Measurements from ENCODE around the gene FLT4.
A peak's percentile ranks its signal among the peaks of the same experiment; 100 is the strongest.

FLT4 gene

GRCh38 chr5:180648658-180649296 lies 623 bp downstream of the FLT4 start:
- ATAC-seq (peak; percentile 61), DNase-seq (peak; percentile 35 to 44)
- Mint-ChIP-seq H3K9me3 (no peaks in the 10 kb centered on the region), H3K4me3 (peak overlapping the region; percentile 72 to 75), H3K4me1 (peaks cover 25% of the 10 kb centered on the region), H3K27ac (no peak overlapping the region), H3K27me3 (peaks cover 53% of the 10 kb centered on the region)

GRCh38 chr5:180647941-180648500 lies 1.4 kb downstream of the FLT4 start:
- DNase-seq (no peak), ATAC-seq (no peak)
- Mint-ChIP-seq H3K27me3 (peaks cover 52% of the 10 kb centered on the region), H3K27ac (no peak overlapping the region), H3K9me3 (no peaks in the 10 kb centered on the region), H3K4me1 (peaks cover 25% of the 10 kb centered on the region), H3K4me3 (peak overlapping the region; percentile 72 to 75)

- peaks cover 25% of the 10 kb centered on the region for H3K4me1 Mint-ChIP-seq
- no peak overlapping the region for H3K4me3 Mint-ChIP-seq
- no peak for ATAC-seq
- no peaks in the 10 kb centered on the region for H3K9me3 Mint-ChIP-seq
- H3K27ac Mint-ChIP-seq, result no peak overlapping the region
- H3K27me3 Mint-ChIP-seq, result peaks cover 47% of the 10 kb centered on the region
- DNase-seq, result peak in 1 of 2 donors; percentile 7
Measured at GRCh38 chr5:180647465-180647864, 1.9 kb downstream of the FLT4 start.

- ATAC-seq (no peak), DNase-seq (peak in 1 of 2 donors; percentile 9)
- H3K4me3 Mint-ChIP-seq, result no peak overlapping the region
- H3K27ac Mint-ChIP-seq, result no peak overlapping the region
- no peaks in the 10 kb centered on the region for H3K9me3 Mint-ChIP-seq
- H3K4me1 Mint-ChIP-seq, result peaks cover 25% of the 10 kb centered on the region
- H3K27me3 Mint-ChIP-seq, result peaks cover 42% of the 10 kb centered on the region
Measured at GRCh38 chr5:180646963-180647305, 2.5 kb downstream of the FLT4 start.

- DNase-seq, result peak in 1 of 2 donors; percentile 8
- peak overlapping the region in 1 of 2 donors; percentile 78 for H3K27ac Mint-ChIP-seq
- no peak for ATAC-seq
- peaks cover 36% of the 10 kb centered on the region for H3K27me3 Mint-ChIP-seq
- H3K9me3 Mint-ChIP-seq, result no peaks in the 10 kb centered on the region
- H3K4me3 Mint-ChIP-seq, result no peak overlapping the region
- H3K4me1 Mint-ChIP-seq, result peaks cover 25% of the 10 kb centered on the region
Measured at GRCh38 chr5:180646289-180646962, 3.0 kb downstream of the FLT4 start.

- H3K4me1 Mint-ChIP-seq, result peaks cover 17% of the 10 kb centered on the region
- DNase-seq (peak in 1 of 2 donors; percentile 5), ATAC-seq (no peak)
- no peak overlapping the region for H3K4me3 Mint-ChIP-seq
- H3K9me3 Mint-ChIP-seq, result no peaks in the 10 kb centered on the region
- H3K27ac Mint-ChIP-seq, result no peak overlapping the region
- H3K27me3 Mint-ChIP-seq, result peaks cover 28% of the 10 kb centered on the region
Measured at GRCh38 chr5:180645274-180646204, 3.9 kb downstream of the FLT4 start.

GRCh38 chr5:180644825-180645273 lies 4.6 kb downstream of the FLT4 start:
- H3K9me3 Mint-ChIP-seq, result no peaks in the 10 kb centered on the region
- H3K4me3 Mint-ChIP-seq, result no peak overlapping the region
- peaks cover 26% of the 10 kb centered on the region for H3K27me3 Mint-ChIP-seq
- ATAC-seq (no peak), DNase-seq (peak in 1 of 2 donors; percentile 2)
- H3K27ac Mint-ChIP-seq, result no peak overlapping the region
- H3K4me1 Mint-ChIP-seq, result peaks cover 12% of the 10 kb centered on the region

- no peak overlapping the region for H3K4me3 Mint-ChIP-seq
- no peak for ATAC-seq
- H3K9me3 Mint-ChIP-seq, result no peaks in the 10 kb centered on the region
- peaks cover 15% of the 10 kb centered on the region for H3K4me1 Mint-ChIP-seq
- H3K27ac Mint-ChIP-seq, result no peak overlapping the region
- peak in 1 of 2 donors; percentile 2 for DNase-seq
- peaks cover 26% of the 10 kb centered on the region for H3K27me3 Mint-ChIP-seq
Measured at GRCh38 chr5:180644129-180644824, 5.1 kb downstream of the FLT4 start.

GRCh38 chr5:180643191-180643851 lies 6.1 kb downstream of the FLT4 start:
- Mint-ChIP-seq H3K27ac (no peak overlapping the region), H3K9me3 (no peaks in the 10 kb centered on the region), H3K4me3 (no peak overlapping the region), H3K4me1 (peaks cover 11% of the 10 kb centered on the region), H3K27me3 (peaks cover 20% of the 10 kb centered on the region)
- ATAC-seq (no peak), DNase-seq (peak in 1 of 2 donors; percentile 6)

- no peak overlapping the region for H3K4me3 Mint-ChIP-seq
- peaks cover 6% of the 10 kb centered on the region for H3K4me1 Mint-ChIP-seq
- no peak for ATAC-seq
- no peaks in the 10 kb centered on the region for H3K9me3 Mint-ChIP-seq
- no peak overlapping the region for H3K27ac Mint-ChIP-seq
- peak in 1 of 2 donors; percentile 4 for DNase-seq
- H3K27me3 Mint-ChIP-seq, result peaks cover 15% of the 10 kb centered on the region
Measured at GRCh38 chr5:180642779-180643178, 6.6 kb downstream of the FLT4 start.

GRCh38 chr5:180642181-180642775 lies 7.1 kb downstream of the FLT4 start:
- H3K4me3 Mint-ChIP-seq, result no peak overlapping the region
- no peak for ATAC-seq
- H3K27ac Mint-ChIP-seq, result no peak overlapping the region
- peak in 1 of 2 donors; percentile 4 for DNase-seq
- H3K9me3 Mint-ChIP-seq, result no peaks in the 10 kb centered on the region
- peaks cover 10% of the 10 kb centered on the region for H3K27me3 Mint-ChIP-seq
- H3K4me1 Mint-ChIP-seq, result peaks cover 6% of the 10 kb centered on the region

GRCh38 chr5:180641566-180641900 lies 7.9 kb downstream of the FLT4 start:
- ATAC-seq, result no peak
- H3K9me3 Mint-ChIP-seq, result no peaks in the 10 kb centered on the region
- DNase-seq, result no peak
- H3K4me1 Mint-ChIP-seq, result peaks cover 6% of the 10 kb centered on the region
- no peak overlapping the region for H3K27ac Mint-ChIP-seq
- peaks cover 4% of the 10 kb centered on the region for H3K27me3 Mint-ChIP-seq
- no peak overlapping the region for H3K4me3 Mint-ChIP-seq

- Mint-ChIP-seq H3K27ac (peak overlapping the region; percentile 24 to 68), H3K9me3 (no peaks in the 10 kb centered on the region), H3K27me3 (no peaks in the 10 kb centered on the region), H3K4me3 (no peak overlapping the region), H3K4me1 (peaks cover 6% of the 10 kb centered on the region)
- ATAC-seq (no peak), DNase-seq (no peak)
Measured at GRCh38 chr5:180640861-180641565, 8.4 kb downstream of the FLT4 start.

GRCh38 chr5:180640611-180640860 lies 8.9 kb downstream of the FLT4 start:
- ATAC-seq, result no peak
- H3K9me3 Mint-ChIP-seq, result no peaks in the 10 kb centered on the region
- H3K4me1 Mint-ChIP-seq, result peaks cover 6% of the 10 kb centered on the region
- no peaks in the 10 kb centered on the region for H3K27me3 Mint-ChIP-seq
- no peak for DNase-seq
- H3K27ac Mint-ChIP-seq, result no peak overlapping the region
- H3K4me3 Mint-ChIP-seq, result no peak overlapping the region

All from stimulated activated naive CD8-positive, alpha-beta T cell treated with anti-CD3 and anti-CD28 coated beads, Interleukin-15, amount 100 ng/mL, for 72 hours (primary cell).